Neural progenitor cell (in vitro differentiated cells): ENCODE data around the gene SND1. TPM values are rescaled to one million over a fixed set of nuclear protein-coding genes. Genes with fewer than 3 reads are reported as not detected.

Experiments used
- DNase-seq: peaks from one replicate; pipeline ENCODE4 v3.0.0-alpha.2; 2016; ENCODE audit warnings: low spot score
- H2AFZ ChIP-seq: fragments of 200-600 bp; sonication (generic); replicated peaks from 2 replicates; pipeline ENCODE4 v1.6.1; 2016; ENCODE audit warnings: antibody characterized with exemption
- H3F3A ChIP-seq: fragments of 200-600 bp; sonication (generic); 2 replicates; pipeline ENCODE4 v1.6.1; 2016; ENCODE audit warnings: antibody characterized with exemption, low read depth
- H3K27ac ChIP-seq: fragments of 200-600 bp; sonication (generic); 2 replicates; pipeline ENCODE4 v1.5.1; 2016; ENCODE audit warnings: mild to moderate bottlenecking
- H3K27me3 ChIP-seq: fragments of 200-600 bp; sonication (generic); 2 replicates; pipeline ENCODE4 v1.6.1; 2016; ENCODE audit warnings: mild to moderate bottlenecking, moderate library complexity
- H3K36me3 ChIP-seq: fragments of 200-600 bp; sonication (generic); 2 replicates; pipeline ENCODE4 v1.5.1; 2016
- H3K4me1 ChIP-seq: fragments of 200-600 bp; sonication (generic); 2 replicates; pipeline ENCODE4 v1.6.1; 2016; ENCODE audit warnings: mixed run types
- H3K4me2 ChIP-seq: fragments of 200-600 bp; sonication (generic); 2 replicates; pipeline ENCODE4 v1.6.1; 2016
- H3K4me3 ChIP-seq: fragments of 200-600 bp; sonication (generic); 2 replicates; pipeline ENCODE4 v1.5.1; 2016
- H3K79me2 ChIP-seq: fragments of 200-600 bp; sonication (generic); 2 replicates; pipeline ENCODE4 v1.6.1; 2016; ENCODE audit warnings: low read depth
- H3K9ac ChIP-seq: fragments of 200-600 bp; sonication (generic); 2 replicates; pipeline ENCODE4 v1.6.1; 2016
- H3K9me3 ChIP-seq: fragments of 200-600 bp; sonication (generic); 2 replicates; pipeline ENCODE4 v1.5.1; 2016; ENCODE audit warnings: low read depth
- H4K20me1 ChIP-seq: fragments of 200-600 bp; sonication (generic); 2 replicates; pipeline ENCODE4 v1.6.1; 2016; ENCODE audit warnings: low read depth
- H3K27ac Mint-ChIP-seq: 3 replicates; pipeline ENCODE4 v1.8.0; 2021; ENCODE audit warnings: mixed read lengths
- H3K27me3 Mint-ChIP-seq: 2 replicates; pipeline ENCODE4 v1.8.0; 2022; ENCODE audit warnings: low read depth, mild to moderate bottlenecking, inconsistent platforms, moderate library complexity, mixed read lengths; ENCODE audit not compliant: insufficient read depth
- H3K36me3 Mint-ChIP-seq: 3 replicates; pipeline ENCODE4 v1.8.0; 2021; ENCODE audit warnings: mixed read lengths
- H3K4me1 Mint-ChIP-seq: 3 replicates; pipeline ENCODE4 v1.8.0; 2021; ENCODE audit warnings: mixed read lengths
- H3K4me3 Mint-ChIP-seq: 3 replicates; pipeline ENCODE4 v1.8.0; 2021; ENCODE audit warnings: mild to moderate bottlenecking, moderate library complexity, mixed read lengths
- H3K9me3 Mint-ChIP-seq: 3 replicates; pipeline ENCODE4 v1.8.0; 2020; ENCODE audit warnings: mixed read lengths
- EZH2 ChIP-seq: fragments of 200-600 bp; sonication (generic); IDR thresholded peaks from 2 replicates; pipeline ENCODE4 v1.6.1; 2017; ENCODE audit warnings: antibody characterized with exemption, mild to moderate bottlenecking, moderate library complexity
- EZH2phosphoT487 ChIP-seq: fragments of 200-600 bp; sonication (generic); IDR thresholded peaks from 2 replicates; pipeline ENCODE4 v1.6.1; 2017; ENCODE audit warnings: antibody characterized with exemption
- total RNA-seq: library from RNA; depleted of rRNA; stranded (reverse); fragments of >200 nt; gene quantifications from 2 replicates; pipeline ENCODE4 v1.2.3, GENCODE V29; 2015; ENCODE audit warnings: low replicate concordance
- TF ChIP-seq, protein P1 (sequence below): fragments of 200-600 bp; sonication (generic); IDR thresholded peaks from 2 replicates; pipeline ENCODE4 v1.5.1; 2017; ENCODE audit warnings: antibody characterized with exemption, mild to moderate bottlenecking

Gene SND1
- total RNA-seq, 1 donor from 2014 or later = 154 TPM

DNA sequence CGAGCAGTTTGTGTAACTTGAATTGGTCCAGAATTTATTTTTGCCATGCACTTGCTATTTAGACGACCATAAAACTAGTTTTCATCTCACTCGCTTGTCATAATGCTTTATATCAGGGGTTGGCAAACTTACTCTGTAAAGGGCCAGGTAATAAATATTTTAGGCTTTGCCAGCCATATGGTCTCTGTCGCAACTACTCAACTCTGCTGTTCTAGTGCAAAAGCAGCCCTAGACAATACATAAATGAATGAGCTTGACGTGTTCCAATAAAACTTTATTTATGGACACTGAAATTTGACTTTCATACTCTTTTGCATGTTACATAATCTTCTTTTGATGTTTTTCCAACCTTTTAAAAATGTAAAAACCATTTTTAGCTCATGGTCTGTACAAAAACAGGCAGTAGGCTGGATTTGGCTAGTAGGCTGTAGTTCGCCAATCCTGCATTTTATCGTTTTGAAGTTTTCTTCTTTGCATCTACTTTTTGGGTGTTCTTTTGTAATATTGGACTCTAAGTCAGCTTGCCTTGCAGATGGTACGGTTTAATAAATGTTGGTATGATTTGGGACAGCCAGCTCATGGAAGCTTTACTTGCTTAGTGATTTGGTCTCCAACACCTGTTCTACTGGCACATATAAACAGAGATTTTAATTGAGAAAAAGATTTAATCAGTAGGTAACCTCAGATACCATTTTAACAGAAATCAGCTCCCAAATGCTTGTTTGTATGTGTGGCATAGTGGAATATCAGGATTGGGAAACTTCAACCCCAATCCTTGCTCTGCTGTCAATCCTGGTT, 25.6 kb downstream of the SND1 start:
- TF ChIP-seq EZH2phosphoT487 = no peak
- Histone ChIP-seq H4K20me1 (peaks cover 52% of the 10 kb centered on the region), H3K4me3 (no peak overlapping the region), H3K79me2 (peaks cover 97% of the 10 kb centered on the region), H2AFZ (no peak overlapping the region), H3K4me1 (peaks cover 19% of the 10 kb centered on the region), H3K27me3 (no peaks in the 10 kb centered on the region), H3F3A (no peaks in the 10 kb centered on the region), H3K27ac (no peak overlapping the region), H3K9me3 (no peaks in the 10 kb centered on the region), H3K4me2 (peak overlapping the region; percentile 19), H3K9ac (no peak overlapping the region), H3K36me3 (no peaks in the 10 kb centered on the region)
- peaks cover 25% of the 10 kb centered on the region for H3K36me3 Mint-ChIP-seq
- no peak overlapping the region for H3K27ac Mint-ChIP-seq
- DNase-seq = no peak
- peaks cover 11% of the 10 kb centered on the region for H3K9me3 Mint-ChIP-seq
- H3K27me3 Mint-ChIP-seq = peaks cover 2% of the 10 kb centered on the region
- no peak overlapping the region for H3K4me3 Mint-ChIP-seq
- peaks cover 29% of the 10 kb centered on the region for H3K4me1 Mint-ChIP-seq

DNA sequence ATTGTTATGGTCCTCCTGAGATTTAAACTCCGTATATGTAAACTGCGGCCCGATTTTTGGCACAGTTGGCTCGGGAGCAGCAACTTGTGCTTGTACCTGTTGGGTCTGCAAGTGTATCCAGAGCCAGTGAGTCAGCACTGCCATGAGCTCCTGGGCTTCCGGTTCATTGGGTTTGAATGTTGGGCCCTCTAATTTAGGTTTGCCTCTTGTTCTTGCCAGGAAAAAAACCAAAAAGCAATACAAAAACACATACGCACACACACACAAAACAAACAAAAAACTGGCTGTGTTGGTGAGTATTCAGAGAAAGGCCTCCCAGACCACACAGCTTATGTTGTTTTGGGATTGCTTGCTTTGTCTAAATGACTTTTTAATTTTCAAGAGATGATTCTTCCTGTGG, 26.3 kb downstream of the SND1 start:
- peaks cover 19% of the 10 kb centered on the region for H3K4me1 ChIP-seq
- no peak overlapping the region for H3K27ac ChIP-seq
- H3K36me3 ChIP-seq = no peaks in the 10 kb centered on the region
- H3K4me1 Mint-ChIP-seq = peaks cover 32% of the 10 kb centered on the region
- H3K4me2 ChIP-seq = peak overlapping the region; percentile 19
- H3K36me3 Mint-ChIP-seq = peaks cover 24% of the 10 kb centered on the region
- TF ChIP-seq, protein P1, sequence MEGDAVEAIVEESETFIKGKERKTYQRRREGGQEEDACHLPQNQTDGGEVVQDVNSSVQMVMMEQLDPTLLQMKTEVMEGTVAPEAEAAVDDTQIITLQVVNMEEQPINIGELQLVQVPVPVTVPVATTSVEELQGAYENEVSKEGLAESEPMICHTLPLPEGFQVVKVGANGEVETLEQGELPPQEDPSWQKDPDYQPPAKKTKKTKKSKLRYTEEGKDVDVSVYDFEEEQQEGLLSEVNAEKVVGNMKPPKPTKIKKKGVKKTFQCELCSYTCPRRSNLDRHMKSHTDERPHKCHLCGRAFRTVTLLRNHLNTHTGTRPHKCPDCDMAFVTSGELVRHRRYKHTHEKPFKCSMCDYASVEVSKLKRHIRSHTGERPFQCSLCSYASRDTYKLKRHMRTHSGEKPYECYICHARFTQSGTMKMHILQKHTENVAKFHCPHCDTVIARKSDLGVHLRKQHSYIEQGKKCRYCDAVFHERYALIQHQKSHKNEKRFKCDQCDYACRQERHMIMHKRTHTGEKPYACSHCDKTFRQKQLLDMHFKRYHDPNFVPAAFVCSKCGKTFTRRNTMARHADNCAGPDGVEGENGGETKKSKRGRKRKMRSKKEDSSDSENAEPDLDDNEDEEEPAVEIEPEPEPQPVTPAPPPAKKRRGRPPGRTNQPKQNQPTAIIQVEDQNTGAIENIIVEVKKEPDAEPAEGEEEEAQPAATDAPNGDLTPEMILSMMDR = no peak
- TF ChIP-seq EZH2phosphoT487 = no peak
- TF ChIP-seq EZH2 = no peak
- peaks cover 58% of the 10 kb centered on the region for H4K20me1 ChIP-seq
- peaks cover 98% of the 10 kb centered on the region for H3K79me2 ChIP-seq
- no peak overlapping the region for H3K4me3 Mint-ChIP-seq
- no peaks in the 10 kb centered on the region for H3K9me3 ChIP-seq
- no peak overlapping the region for H3K4me3 ChIP-seq
- H3F3A ChIP-seq = peaks cover 2% of the 10 kb centered on the region
- H3K27me3 ChIP-seq = no peaks in the 10 kb centered on the region
- peak; percentile 26 for DNase-seq
- H3K27ac Mint-ChIP-seq = no peak overlapping the region
- H2AFZ ChIP-seq = no peak overlapping the region
- H3K9me3 Mint-ChIP-seq = peaks cover 11% of the 10 kb centered on the region
- H3K9ac ChIP-seq = no peak overlapping the region
- H3K27me3 Mint-ChIP-seq = peaks cover 2% of the 10 kb centered on the region

DNA sequence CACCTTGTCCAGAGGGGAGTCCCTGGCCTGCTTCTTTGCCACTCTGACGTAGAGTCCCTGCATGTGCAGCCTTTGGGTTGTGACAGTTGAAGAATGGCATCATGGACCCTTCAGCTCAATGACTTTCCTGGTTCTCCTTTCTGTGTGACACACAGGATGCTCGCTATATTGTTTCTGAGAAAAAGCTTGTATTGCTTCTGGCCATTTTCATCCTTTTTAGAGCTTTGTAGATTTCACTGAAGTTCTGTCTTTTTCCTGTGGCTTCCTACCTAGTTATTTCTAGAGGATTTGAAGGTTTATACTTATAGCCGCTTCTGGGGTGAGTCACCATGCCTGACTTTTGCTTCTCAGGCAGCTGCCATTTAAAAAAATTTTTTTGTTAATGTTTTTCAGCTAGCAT, 27.0 kb downstream of the SND1 start:
- DNase-seq = no peak
- Histone ChIP-seq H3K4me1 (peaks cover 18% of the 10 kb centered on the region), H3K79me2 (peaks cover 98% of the 10 kb centered on the region), H3K36me3 (no peaks in the 10 kb centered on the region), H3K27ac (no peak overlapping the region), H3K4me3 (no peak overlapping the region), H3K4me2 (no peak overlapping the region), H2AFZ (no peak overlapping the region), H3K9ac (no peak overlapping the region), H4K20me1 (peaks cover 58% of the 10 kb centered on the region), H3F3A (peaks cover 6% of the 10 kb centered on the region), H3K27me3 (no peaks in the 10 kb centered on the region), H3K9me3 (no peaks in the 10 kb centered on the region)
- Mint-ChIP-seq H3K4me3 (no peak overlapping the region), H3K27ac (no peak overlapping the region), H3K36me3 (peaks cover 24% of the 10 kb centered on the region), H3K27me3 (peaks cover 2% of the 10 kb centered on the region), H3K9me3 (peaks cover 11% of the 10 kb centered on the region), H3K4me1 (peaks cover 34% of the 10 kb centered on the region)
- TF ChIP-seq, protein P1 = no peak
- no peak for TF ChIP-seq EZH2
- no peak for TF ChIP-seq EZH2phosphoT487

DNA sequence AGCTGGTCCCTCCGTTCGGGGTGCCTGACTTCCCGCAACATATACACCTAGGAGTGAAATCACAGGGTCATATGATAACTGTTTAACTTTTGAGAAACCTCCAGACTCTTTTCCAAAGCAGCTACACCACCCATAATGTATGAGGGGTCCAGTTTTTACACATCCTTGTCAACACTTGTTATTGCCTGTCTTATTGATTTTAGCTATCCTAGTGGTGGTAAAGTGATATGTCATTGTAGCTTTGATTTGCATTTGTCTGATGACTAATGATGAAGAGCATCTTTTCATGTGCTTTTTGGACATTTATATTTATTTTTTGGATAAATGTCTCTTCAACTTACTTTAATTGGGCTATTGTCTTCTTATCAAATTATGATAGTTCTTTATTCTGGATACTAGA, 29.0 kb downstream of the SND1 start:
- Mint-ChIP-seq H3K36me3 (peaks cover 18% of the 10 kb centered on the region), H3K27ac (no peak overlapping the region), H3K27me3 (peaks cover 2% of the 10 kb centered on the region), H3K9me3 (peaks cover 11% of the 10 kb centered on the region), H3K4me3 (no peak overlapping the region), H3K4me1 (peaks cover 35% of the 10 kb centered on the region)
- Histone ChIP-seq H3K36me3 (no peaks in the 10 kb centered on the region), H2AFZ (no peak overlapping the region), H4K20me1 (peaks cover 59% of the 10 kb centered on the region), H3K4me1 (peaks cover 33% of the 10 kb centered on the region), H3K79me2 (peaks cover 98% of the 10 kb centered on the region), H3K27ac (no peak overlapping the region), H3K9me3 (no peaks in the 10 kb centered on the region), H3K4me2 (no peak overlapping the region), H3F3A (peaks cover 6% of the 10 kb centered on the region), H3K4me3 (no peak overlapping the region), H3K27me3 (no peaks in the 10 kb centered on the region), H3K9ac (no peak overlapping the region)
- TF ChIP-seq EZH2 = no peak
- no peak for TF ChIP-seq EZH2phosphoT487
- TF ChIP-seq, protein P1 = no peak
- no peak for DNase-seq
